Measurements from ENCODE around the gene OR1F1. TPM values are rescaled to one million over a fixed set of nuclear protein-coding genes. Genes with fewer than 3 reads are reported as not detected.

The OR1F1 gene
- total RNA-seq, 1 experiment from 2014 or later: 0.44 TPM

- POLR2A ChIA-PET: no interaction called here
- TF ChIP-seq TEAD1 (CRISPR knock-in tag; IDR thresholded peaks at IDR 0.05) (no peak), ESRRA (CRISPR knock-in tag; IDR thresholded peaks at IDR 0.05; ENCODE audit: borderline replicate concordance) (no peak), GTF2I (CRISPR knock-in tag; conservative IDR thresholded peaks at IDR 0.05) (no peak), CDX4 (CRISPR knock-in tag; IDR thresholded peaks at IDR 0.05; ENCODE audit: borderline replicate concordance) (no peak)
- TF ChIP-seq, protein P1, sequence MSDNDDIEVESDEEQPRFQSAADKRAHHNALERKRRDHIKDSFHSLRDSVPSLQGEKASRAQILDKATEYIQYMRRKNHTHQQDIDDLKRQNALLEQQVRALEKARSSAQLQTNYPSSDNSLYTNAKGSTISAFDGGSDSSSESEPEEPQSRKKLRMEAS (CRISPR knock-in tag; IDR thresholded peaks at IDR 0.05): no peak
- TF ChIP-seq, protein P2, sequence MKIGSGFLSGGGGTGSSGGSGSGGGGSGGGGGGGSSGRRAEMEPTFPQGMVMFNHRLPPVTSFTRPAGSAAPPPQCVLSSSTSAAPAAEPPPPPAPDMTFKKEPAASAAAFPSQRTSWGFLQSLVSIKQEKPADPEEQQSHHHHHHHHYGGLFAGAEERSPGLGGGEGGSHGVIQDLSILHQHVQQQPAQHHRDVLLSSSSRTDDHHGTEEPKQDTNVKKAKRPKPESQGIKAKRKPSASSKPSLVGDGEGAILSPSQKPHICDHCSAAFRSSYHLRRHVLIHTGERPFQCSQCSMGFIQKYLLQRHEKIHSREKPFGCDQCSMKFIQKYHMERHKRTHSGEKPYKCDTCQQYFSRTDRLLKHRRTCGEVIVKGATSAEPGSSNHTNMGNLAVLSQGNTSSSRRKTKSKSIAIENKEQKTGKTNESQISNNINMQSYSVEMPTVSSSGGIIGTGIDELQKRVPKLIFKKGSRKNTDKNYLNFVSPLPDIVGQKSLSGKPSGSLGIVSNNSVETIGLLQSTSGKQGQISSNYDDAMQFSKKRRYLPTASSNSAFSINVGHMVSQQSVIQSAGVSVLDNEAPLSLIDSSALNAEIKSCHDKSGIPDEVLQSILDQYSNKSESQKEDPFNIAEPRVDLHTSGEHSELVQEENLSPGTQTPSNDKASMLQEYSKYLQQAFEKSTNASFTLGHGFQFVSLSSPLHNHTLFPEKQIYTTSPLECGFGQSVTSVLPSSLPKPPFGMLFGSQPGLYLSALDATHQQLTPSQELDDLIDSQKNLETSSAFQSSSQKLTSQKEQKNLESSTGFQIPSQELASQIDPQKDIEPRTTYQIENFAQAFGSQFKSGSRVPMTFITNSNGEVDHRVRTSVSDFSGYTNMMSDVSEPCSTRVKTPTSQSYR (CRISPR knock-in tag; IDR thresholded peaks at IDR 0.05): no peak
- TF ChIP-seq, protein P3, sequence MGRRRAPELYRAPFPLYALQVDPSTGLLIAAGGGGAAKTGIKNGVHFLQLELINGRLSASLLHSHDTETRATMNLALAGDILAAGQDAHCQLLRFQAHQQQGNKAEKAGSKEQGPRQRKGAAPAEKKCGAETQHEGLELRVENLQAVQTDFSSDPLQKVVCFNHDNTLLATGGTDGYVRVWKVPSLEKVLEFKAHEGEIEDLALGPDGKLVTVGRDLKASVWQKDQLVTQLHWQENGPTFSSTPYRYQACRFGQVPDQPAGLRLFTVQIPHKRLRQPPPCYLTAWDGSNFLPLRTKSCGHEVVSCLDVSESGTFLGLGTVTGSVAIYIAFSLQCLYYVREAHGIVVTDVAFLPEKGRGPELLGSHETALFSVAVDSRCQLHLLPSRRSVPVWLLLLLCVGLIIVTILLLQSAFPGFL (CRISPR knock-in tag; IDR thresholded peaks at IDR 0.05; ENCODE audit: borderline replicate concordance): no peak
- TF ChIP-seq, protein P4, sequence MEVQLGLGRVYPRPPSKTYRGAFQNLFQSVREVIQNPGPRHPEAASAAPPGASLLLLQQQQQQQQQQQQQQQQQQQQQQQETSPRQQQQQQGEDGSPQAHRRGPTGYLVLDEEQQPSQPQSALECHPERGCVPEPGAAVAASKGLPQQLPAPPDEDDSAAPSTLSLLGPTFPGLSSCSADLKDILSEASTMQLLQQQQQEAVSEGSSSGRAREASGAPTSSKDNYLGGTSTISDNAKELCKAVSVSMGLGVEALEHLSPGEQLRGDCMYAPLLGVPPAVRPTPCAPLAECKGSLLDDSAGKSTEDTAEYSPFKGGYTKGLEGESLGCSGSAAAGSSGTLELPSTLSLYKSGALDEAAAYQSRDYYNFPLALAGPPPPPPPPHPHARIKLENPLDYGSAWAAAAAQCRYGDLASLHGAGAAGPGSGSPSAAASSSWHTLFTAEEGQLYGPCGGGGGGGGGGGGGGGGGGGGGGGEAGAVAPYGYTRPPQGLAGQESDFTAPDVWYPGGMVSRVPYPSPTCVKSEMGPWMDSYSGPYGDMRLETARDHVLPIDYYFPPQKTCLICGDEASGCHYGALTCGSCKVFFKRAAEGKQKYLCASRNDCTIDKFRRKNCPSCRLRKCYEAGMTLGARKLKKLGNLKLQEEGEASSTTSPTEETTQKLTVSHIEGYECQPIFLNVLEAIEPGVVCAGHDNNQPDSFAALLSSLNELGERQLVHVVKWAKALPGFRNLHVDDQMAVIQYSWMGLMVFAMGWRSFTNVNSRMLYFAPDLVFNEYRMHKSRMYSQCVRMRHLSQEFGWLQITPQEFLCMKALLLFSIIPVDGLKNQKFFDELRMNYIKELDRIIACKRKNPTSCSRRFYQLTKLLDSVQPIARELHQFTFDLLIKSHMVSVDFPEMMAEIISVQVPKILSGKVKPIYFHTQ (CRISPR knock-in tag; IDR thresholded peaks at IDR 0.05): no peak
- TF ChIP-seq, protein P5, sequence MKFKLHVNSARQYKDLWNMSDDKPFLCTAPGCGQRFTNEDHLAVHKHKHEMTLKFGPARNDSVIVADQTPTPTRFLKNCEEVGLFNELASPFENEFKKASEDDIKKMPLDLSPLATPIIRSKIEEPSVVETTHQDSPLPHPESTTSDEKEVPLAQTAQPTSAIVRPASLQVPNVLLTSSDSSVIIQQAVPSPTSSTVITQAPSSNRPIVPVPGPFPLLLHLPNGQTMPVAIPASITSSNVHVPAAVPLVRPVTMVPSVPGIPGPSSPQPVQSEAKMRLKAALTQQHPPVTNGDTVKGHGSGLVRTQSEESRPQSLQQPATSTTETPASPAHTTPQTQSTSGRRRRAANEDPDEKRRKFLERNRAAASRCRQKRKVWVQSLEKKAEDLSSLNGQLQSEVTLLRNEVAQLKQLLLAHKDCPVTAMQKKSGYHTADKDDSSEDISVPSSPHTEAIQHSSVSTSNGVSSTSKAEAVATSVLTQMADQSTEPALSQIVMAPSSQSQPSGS (CRISPR knock-in tag; IDR thresholded peaks at IDR 0.05; ENCODE audit: borderline replicate concordance, low read depth): no peak
- Mint-ChIP-seq H3K9me3 (peaks cover 60% of the 10 kb centered on the region), H3K27ac (no peak overlapping the region), H3K4me3 (no peak overlapping the region), H3K27me3 (ENCODE audit: low read depth) (peaks cover 49% of the 10 kb centered on the region), H3K36me3 (peaks cover 3% of the 10 kb centered on the region; the same call in 1 of the 2 replicates), H3K4me1 (no peaks in the 10 kb centered on the region)
- CTCF ChIA-PET: no interaction called here
- DNase-seq (ENCODE audit: low spot score): no peak
- no peak for ATAC-seq
Observed at GRCh38 chr16:3241761-3242160, 53.8 kb downstream of the OR1F1 start.

GRCh38 chr16:3242709-3243108 lies 54.7 kb downstream of the OR1F1 start:
- Mint-ChIP-seq H3K36me3 (peaks cover 3% of the 10 kb centered on the region; the same call in 1 of the 2 replicates), H3K4me3 (no peak overlapping the region), H3K27me3 (ENCODE audit: low read depth) (peaks cover 53% of the 10 kb centered on the region), H3K9me3 (peaks cover 50% of the 10 kb centered on the region), H3K27ac (no peak overlapping the region), H3K4me1 (no peaks in the 10 kb centered on the region)
- ChIA-PET POLR2A (no interaction called here), CTCF (no interaction called here)
- DNase-seq (ENCODE audit: low spot score) (no peak), ATAC-seq (no peak)
- TF ChIP-seq NR2C2 (CRISPR knock-in tag; IDR thresholded peaks at IDR 0.05): no peak
- TF ChIP-seq, protein P3 (CRISPR knock-in tag; IDR thresholded peaks at IDR 0.05; ENCODE audit: borderline replicate concordance): no peak

DNA sequence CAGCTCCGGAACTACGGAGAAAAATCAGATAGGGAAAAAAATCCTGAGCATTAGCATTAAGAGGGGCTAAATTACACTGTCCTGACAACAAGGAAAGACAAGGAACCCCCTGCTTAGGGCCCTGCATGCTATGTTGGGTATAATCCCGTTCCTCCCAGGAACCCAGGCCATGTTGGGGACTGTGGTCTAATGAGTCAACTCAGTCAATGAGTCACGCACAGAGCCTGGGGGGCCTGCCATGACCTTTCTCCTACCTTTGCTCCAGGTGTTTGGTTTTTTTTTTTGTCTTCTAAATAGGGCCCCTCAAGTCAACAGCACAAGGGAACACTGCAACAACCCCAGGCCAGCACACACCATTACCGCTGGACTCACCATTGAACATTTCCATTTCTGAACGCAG lies 55.9 kb downstream of the OR1F1 start:
- Mint-ChIP-seq H3K27me3 (ENCODE audit: low read depth) (peaks cover 57% of the 10 kb centered on the region), H3K9me3 (peaks cover 48% of the 10 kb centered on the region), H3K27ac (no peak overlapping the region), H3K4me3 (no peak overlapping the region), H3K4me1 (no peaks in the 10 kb centered on the region), H3K36me3 (peaks cover 3% of the 10 kb centered on the region; the same call in 1 of the 2 replicates)
- ATAC-seq (no peak), DNase-seq (ENCODE audit: low spot score) (no peak)
- ChIA-PET CTCF (no interaction called here), POLR2A (no interaction called here)
- TF ChIP-seq ARID4B (CRISPR knock-in tag; IDR thresholded peaks at IDR 0.05; ENCODE audit: borderline replicate concordance): no peak
- no peak for TF ChIP-seq SOX15 (CRISPR knock-in tag; IDR thresholded peaks at IDR 0.05)
- no peak for TF ChIP-seq EMX1 (CRISPR knock-in tag; IDR thresholded peaks at IDR 0.05)
- no peak for TF ChIP-seq GTF2I (CRISPR knock-in tag; conservative IDR thresholded peaks at IDR 0.05)
- TF ChIP-seq CREB1 (CRISPR knock-in tag; IDR thresholded peaks at IDR 0.05): no peak
- TF ChIP-seq PRRX2 (CRISPR knock-in tag; IDR thresholded peaks at IDR 0.05): no peak

All from WTC11 (cell line).